Kidney epithelial cell (primary cell): ENCODE data around the gene ADGRA3. TPM values are rescaled to one million over a fixed set of nuclear protein-coding genes. Genes with fewer than 3 reads are reported as not detected.

Experiments
- DNase-seq: peaks from one replicate; pipeline ENCODE4 v3.0.0-alpha.2; 2010; ENCODE audit warnings: low read depth
- H3K27me3 ChIP-seq: 2 replicates; pipeline ENCODE4 v1.6.0; 2011; ENCODE audit warnings: low read length; ENCODE audit not compliant: control insufficient read depth, insufficient read depth
- H3K36me3 ChIP-seq: 2 replicates; pipeline ENCODE4 v1.5.1; 2011; ENCODE audit warnings: low read length; ENCODE audit not compliant: control insufficient read depth, insufficient read depth
- H3K4me3 ChIP-seq: 2 replicates; pipeline ENCODE4 v1.5.1; 2011; ENCODE audit warnings: low read depth, mild to moderate bottlenecking, control low read depth, low read length
- total RNA-seq: library from RNA; depleted of rRNA; stranded (reverse); fragments of >200 nt; gene quantifications from 2 replicates; pipeline ENCODE4 v1.2.3, GENCODE V29; 2015
- TF ChIP-seq, protein P1 (sequence below): IDR thresholded peaks from 2 replicates; pipeline ENCODE4 v1.5.1; 2011; ENCODE audit warnings: mild to moderate bottlenecking, moderate library complexity, low read length, control low read depth, inconsistent platforms; ENCODE audit not compliant: insufficient read depth, poor library complexity, severe bottlenecking

ADGRA3 gene
- total RNA-seq, 1 donor from 2014 or later = 30.5 TPM

DNA sequence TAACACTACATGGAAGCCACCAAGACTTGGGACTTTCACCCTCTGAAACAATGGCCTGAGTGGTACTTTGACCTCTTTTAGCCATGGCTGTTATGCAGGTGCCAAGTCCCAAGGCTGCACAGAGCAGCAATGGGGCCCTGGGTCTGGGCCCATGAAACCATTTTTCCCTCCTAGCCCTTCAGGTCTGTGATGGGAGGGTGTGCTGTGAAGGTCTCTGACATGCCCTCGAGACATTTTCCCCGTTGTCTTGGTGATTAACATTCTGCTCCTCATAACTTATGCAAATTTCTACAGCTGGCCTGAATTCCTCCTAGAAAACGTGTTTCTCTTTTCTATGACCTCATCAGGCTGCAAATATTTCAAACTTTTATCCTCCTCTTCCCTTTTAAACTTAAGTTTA, 30.4 kb upstream of the ADGRA3 start:
- Histone ChIP-seq H3K27me3 (no peaks in the 10 kb centered on the region), H3K4me3 (no peak overlapping the region), H3K36me3 (no peaks in the 10 kb centered on the region)
- no peak for DNase-seq
- TF ChIP-seq, protein P1, sequence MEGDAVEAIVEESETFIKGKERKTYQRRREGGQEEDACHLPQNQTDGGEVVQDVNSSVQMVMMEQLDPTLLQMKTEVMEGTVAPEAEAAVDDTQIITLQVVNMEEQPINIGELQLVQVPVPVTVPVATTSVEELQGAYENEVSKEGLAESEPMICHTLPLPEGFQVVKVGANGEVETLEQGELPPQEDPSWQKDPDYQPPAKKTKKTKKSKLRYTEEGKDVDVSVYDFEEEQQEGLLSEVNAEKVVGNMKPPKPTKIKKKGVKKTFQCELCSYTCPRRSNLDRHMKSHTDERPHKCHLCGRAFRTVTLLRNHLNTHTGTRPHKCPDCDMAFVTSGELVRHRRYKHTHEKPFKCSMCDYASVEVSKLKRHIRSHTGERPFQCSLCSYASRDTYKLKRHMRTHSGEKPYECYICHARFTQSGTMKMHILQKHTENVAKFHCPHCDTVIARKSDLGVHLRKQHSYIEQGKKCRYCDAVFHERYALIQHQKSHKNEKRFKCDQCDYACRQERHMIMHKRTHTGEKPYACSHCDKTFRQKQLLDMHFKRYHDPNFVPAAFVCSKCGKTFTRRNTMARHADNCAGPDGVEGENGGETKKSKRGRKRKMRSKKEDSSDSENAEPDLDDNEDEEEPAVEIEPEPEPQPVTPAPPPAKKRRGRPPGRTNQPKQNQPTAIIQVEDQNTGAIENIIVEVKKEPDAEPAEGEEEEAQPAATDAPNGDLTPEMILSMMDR = no peak

DNA sequence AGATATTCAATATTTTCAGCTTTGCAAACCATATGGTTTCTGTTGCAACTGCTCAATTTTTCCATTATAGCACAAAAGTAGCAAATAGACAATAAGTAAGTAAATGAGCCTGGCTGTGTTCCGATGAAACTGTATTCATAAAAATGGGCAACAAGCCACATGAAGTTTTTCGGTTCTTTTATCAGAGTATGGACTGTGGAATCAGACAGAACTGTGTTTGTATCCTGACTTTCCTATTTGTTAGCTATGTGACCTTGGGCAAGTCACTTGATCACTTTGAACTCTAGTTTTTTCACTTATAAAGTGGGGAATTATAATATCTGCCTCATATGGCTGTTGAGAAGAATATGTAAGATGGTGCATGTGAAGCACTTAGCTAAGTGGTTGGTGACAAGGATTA, 23.4 kb upstream of the ADGRA3 start:
- DNase-seq = no peak
- Histone ChIP-seq H3K36me3 (no peaks in the 10 kb centered on the region), H3K27me3 (no peaks in the 10 kb centered on the region), H3K4me3 (no peak overlapping the region)
- TF ChIP-seq, protein P1 = no peak

DNA sequence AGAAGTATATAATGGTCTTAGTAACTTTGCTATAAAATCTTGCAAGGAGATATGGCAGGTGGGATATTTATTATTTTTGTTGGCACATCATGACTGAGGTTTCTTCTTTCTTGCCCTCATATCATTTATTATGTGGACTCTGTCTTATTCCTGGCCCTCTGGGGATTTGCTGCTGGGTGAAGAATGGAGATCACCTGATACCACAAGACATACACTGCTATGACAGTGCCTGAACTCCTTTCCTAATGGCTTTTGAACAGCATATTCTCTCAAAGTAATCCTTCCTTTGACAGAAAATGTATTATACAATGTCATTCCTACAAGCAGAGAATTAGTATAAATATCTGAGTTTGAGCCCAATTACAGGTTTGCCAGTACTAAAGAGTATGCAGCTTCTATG, 22.0 kb upstream of the ADGRA3 start:
- TF ChIP-seq, protein P1 = no peak

DNA sequence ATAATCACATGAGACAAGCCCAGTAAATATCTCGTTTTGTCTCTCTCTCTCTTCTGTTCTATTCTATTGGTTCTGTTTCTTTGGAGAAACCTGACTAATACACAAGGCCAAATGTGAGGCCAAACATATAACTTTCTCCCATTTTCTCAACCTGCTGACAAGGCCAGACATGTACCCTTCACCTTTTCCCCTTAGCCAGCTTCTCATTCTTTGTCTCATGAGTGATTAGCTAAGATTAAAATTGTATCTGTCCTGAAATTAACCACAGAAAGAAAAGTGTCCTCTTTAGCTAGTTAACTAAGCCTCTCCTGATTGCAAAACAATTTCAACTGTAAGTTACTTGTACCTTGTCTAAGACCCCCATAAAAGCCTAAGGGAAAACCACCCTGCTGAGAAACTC, 18.5 kb upstream of the ADGRA3 start:
- Histone ChIP-seq H3K4me3 (no peak overlapping the region), H3K27me3 (no peaks in the 10 kb centered on the region), H3K36me3 (no peaks in the 10 kb centered on the region)
- DNase-seq = no peak
- TF ChIP-seq, protein P1 = no peak

More for the DNA sequence above, 22.0 kb upstream of the ADGRA3 start:
- no peak for DNase-seq
- no peak overlapping the region for H3K4me3 ChIP-seq
- no peaks in the 10 kb centered on the region for H3K36me3 ChIP-seq
- H3K27me3 ChIP-seq = no peaks in the 10 kb centered on the region

DNA sequence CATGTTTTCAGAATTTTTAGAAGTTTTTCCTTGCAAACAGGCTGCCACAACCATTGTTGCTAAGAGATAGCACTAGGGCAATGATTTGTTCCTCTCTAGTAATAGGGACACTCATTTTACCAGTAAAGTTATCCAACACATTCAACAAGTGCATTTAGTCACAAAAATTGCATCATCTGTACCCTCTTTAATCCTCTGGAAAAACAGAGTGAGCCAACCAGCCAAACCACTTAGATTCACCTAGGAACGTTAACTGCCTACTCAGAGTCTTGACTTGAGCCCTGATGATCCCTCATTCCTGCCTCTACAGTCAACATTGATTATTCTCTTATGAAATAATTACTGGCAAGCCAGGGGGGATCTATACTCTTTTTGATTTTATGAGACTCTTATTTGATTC, 17.0 kb upstream of the ADGRA3 start:
- DNase-seq = no peak
- no peaks in the 10 kb centered on the region for H3K36me3 ChIP-seq
- TF ChIP-seq, protein P1 = no peak

DNA sequence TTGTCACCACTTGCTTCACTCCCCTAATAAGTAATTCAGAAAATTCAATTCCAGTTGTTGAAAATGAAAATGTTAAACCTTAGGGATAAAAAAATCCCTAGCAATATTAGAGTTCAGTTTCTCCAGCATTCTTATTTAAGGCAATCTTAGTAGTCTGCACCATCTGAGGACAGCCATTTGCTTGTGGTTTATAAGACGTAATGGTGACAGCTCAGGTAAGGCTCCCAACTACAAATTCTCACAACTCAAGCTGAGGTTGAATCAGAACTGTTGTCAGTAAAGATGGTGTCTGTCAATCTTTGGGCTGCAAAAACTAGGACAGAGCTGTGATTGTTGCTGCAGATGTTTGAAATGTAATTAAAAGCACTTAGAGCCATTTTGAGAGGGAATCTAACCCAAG, 16.3 kb upstream of the ADGRA3 start:
- H3K36me3 ChIP-seq = no peaks in the 10 kb centered on the region
- H3K4me3 ChIP-seq = no peak overlapping the region
- TF ChIP-seq, protein P1 = no peak
- no peaks in the 10 kb centered on the region for H3K27me3 ChIP-seq
- DNase-seq = no peak

More for the DNA sequence above, 17.0 kb upstream of the ADGRA3 start:
- Histone ChIP-seq H3K27me3 (no peaks in the 10 kb centered on the region), H3K4me3 (no peak overlapping the region)
